K562 (cell line): ENCODE results near the gene SP140L. TPM values are rescaled to one million over a fixed set of nuclear protein-coding genes. Genes with fewer than 3 reads are reported as not detected.

Experiments used
- ATAC-seq: fragments of 200-7000 bp; cut with Tn5 transposase; 3 replicates; pipeline ENCODE4 v1.9.1; 2020; ENCODE audit warnings: moderate library complexity
- BruUV-seq: library from RNA; stranded (reverse); fragments of 400-500 nt; replicated peaks from 2 replicates; lab custom pipeline; 2021; lab: Mats Ljungman, UMichigan
- CTCF ChIA-PET: fragments of 300-600 bp; formaldehyde crosslinking; extraction: SDS; loops from one replicate; lab custom pipeline; 2021; ENCODE audit warnings: low intra/inter-chr PET ratio; lab: Yijun Ruan, JAX
- POLR2A ChIA-PET: fragments of 300-600, 350-650 bp; sonication (Branson Sonifier 250); formaldehyde crosslinking; extraction: SDS; loops from one replicate; lab custom pipeline; 2021; ENCODE audit warnings: antibody characterized with exemption, inconsistent platforms; lab: Yijun Ruan, JAX
- DNase-seq, 4 experiments: peaks; one replicate each; pipeline versions ENCODE4 v3.0.0 to v3.0.0-alpha.2; 2011 to 2018; ENCODE audit warnings: low spot score in 3 of 4, mixed read lengths in 3 of 4; ENCODE audit errors: extremely low read depth in 1 of 4
- FAIRE-seq: peaks from 2 replicates; lab custom pipeline; 2011; peaks lifted over from hg19 to GRCh38; lab: Jason Lieb, UNC
- H2AFZ ChIP-seq: 2 replicates; pipeline ENCODE4 v1.6.0; 2011; ENCODE audit warnings: low read depth, low read length, control low read depth, inconsistent platforms
- H3K27ac ChIP-seq: fragments of 200-600 bp; 3 replicates; pipeline ENCODE4 v1.8.0; 2011; ENCODE audit warnings: low read depth, mild to moderate bottlenecking, control low read depth, inconsistent platforms, low read length, moderate library complexity, mixed read lengths; ENCODE audit errors: extremely low read depth
- H3K27me3 ChIP-seq, 2 experiments: fragments of 300-600 bp in 1 of 2; 2 replicates in 1 of 2; 3 replicates in 1 of 2; pipeline versions ENCODE4 v1.6.0 to v1.8.0; 2011; ENCODE audit warnings: inconsistent platforms in 2 of 2, low read length in 2 of 2, mild to moderate bottlenecking in 1 of 2, mixed read lengths in 1 of 2, moderate library complexity in 1 of 2; ENCODE audit not compliant: control insufficient read depth in 2 of 2, insufficient read depth in 2 of 2
- H3K36me3 ChIP-seq: fragments of 300-600 bp; 3 replicates; pipeline ENCODE4 v1.8.0; 2011; ENCODE audit warnings: mild to moderate bottlenecking, low read length, inconsistent platforms; ENCODE audit not compliant: control insufficient read depth, insufficient read depth
- H3K4me1 ChIP-seq, 2 experiments: fragments of 200-600 bp in 1 of 2; replicated peaks in 1 of 2; 2 replicates in 1 of 2; 3 replicates in 1 of 2; pipeline versions ENCODE4 v1.5.1 to v1.8.0; 2011; ENCODE audit warnings: inconsistent platforms in 2 of 2, low read length in 2 of 2, mild to moderate bottlenecking in 1 of 2, mixed read lengths in 1 of 2, moderate library complexity in 1 of 2; ENCODE audit not compliant: control insufficient read depth in 2 of 2, insufficient read depth in 2 of 2
- H3K4me2 ChIP-seq: 2 replicates; pipeline ENCODE4 v1.6.1; 2011; ENCODE audit warnings: low read length, control low read depth, inconsistent platforms, mixed read lengths; ENCODE audit not compliant: insufficient read depth
- H3K4me3 ChIP-seq: fragments of 200-600 bp; sonication (generic), shearing (Covaris generic); 2 replicates; pipeline ENCODE4 v1.5.1; 2016; ENCODE audit warnings: control low read depth, inconsistent platforms
- H3K79me2 ChIP-seq: fragments of 200-600 bp; 3 replicates; pipeline ENCODE4 v1.8.0; 2011; ENCODE audit warnings: low read length, inconsistent platforms; ENCODE audit not compliant: control insufficient read depth, insufficient read depth
- H3K9ac ChIP-seq, 2 experiments: 2 replicates each; pipeline versions ENCODE4 v1.6.0 to v1.6.1; 2011; ENCODE audit warnings: low read depth in 2 of 2, low read length in 2 of 2, control low read depth in 1 of 2, inconsistent platforms in 1 of 2, mild to moderate bottlenecking in 1 of 2, mixed read lengths in 1 of 2; ENCODE audit not compliant: insufficient read depth in 1 of 2
- H3K9me1 ChIP-seq: one replicate; pipeline ENCODE4 v1.6.0; 2011; ENCODE audit warnings: inconsistent platforms, mild to moderate bottlenecking, low read length, moderate library complexity; ENCODE audit not compliant: control insufficient read depth, insufficient read depth
- H3K9me3 ChIP-seq: replicated peaks from 2 replicates; pipeline ENCODE4 v1.5.1; 2011; ENCODE audit warnings: low read depth, low read length, inconsistent platforms; ENCODE audit not compliant: control insufficient read depth, insufficient read depth
- H4K20me1 ChIP-seq: replicated peaks from 2 replicates; pipeline ENCODE4 v1.6.1; 2011; ENCODE audit warnings: low read length, inconsistent platforms, mixed read lengths; ENCODE audit not compliant: control insufficient read depth, insufficient read depth
- BMI1 ChIP-seq: fragments of 150-350 bp; IDR thresholded peaks from 2 replicates; pipeline ENCODE4 v1.6.1; 2014; ENCODE audit warnings: low read length
- CHCHD3 ChIP-seq: fragments of 250-450 bp; sonication (Bioruptor Pico); IDR thresholded peaks from 2 replicates; pipeline ENCODE4 v2.1.2; 2022; ENCODE audit warnings: mild to moderate bottlenecking
- DNMT1 ChIP-seq: fragments of 450-650 bp; IDR thresholded peaks from 2 replicates; pipeline ENCODE4 v1.6.1; 2016; ENCODE audit warnings: antibody characterized with exemption, mild to moderate bottlenecking
- ELF1 ChIP-seq: fragments of 200-800 bp; sonication (Bioruptor generic); IDR thresholded peaks from 2 replicates; pipeline ENCODE4 v1.6.1; 2016; ENCODE audit warnings: missing genetic modification characterization, missing compliant biosample characterization
- FOXA1 ChIP-seq: fragments of 450-650 bp; IDR thresholded peaks from 2 replicates; pipeline ENCODE4 v1.6.1; 2016; ENCODE audit warnings: mild to moderate bottlenecking, borderline replicate concordance
- HEY1 ChIP-seq: fragments of 250-450 bp; sonication (Bioruptor Pico); IDR thresholded peaks from 2 replicates; pipeline ENCODE4 v1.5.0; 2020; ENCODE audit warnings: mild to moderate bottlenecking, moderate library complexity, borderline replicate concordance
- KAT8 ChIP-seq: fragments of 450-650 bp; IDR thresholded peaks from 2 replicates; pipeline ENCODE4 v1.6.1; 2016; ENCODE audit warnings: low read depth, mild to moderate bottlenecking
- MECOM ChIP-seq: fragments of 250-450 bp; sonication (Bioruptor Pico); IDR thresholded peaks from 2 replicates; pipeline ENCODE4 v1.8.0; 2022; ENCODE audit warnings: inconsistent platforms
- PHB2 ChIP-seq: fragments of 450-650 bp; IDR thresholded peaks from 2 replicates; pipeline ENCODE4 v1.6.1; 2017; ENCODE audit warnings: low read depth
- SREBF2 ChIP-seq: sonication (generic); formaldehyde crosslinking; IDR thresholded peaks from 2 replicates; pipeline ENCODE4 v1.4.0; 2020; ENCODE audit warnings: mild to moderate bottlenecking, missing genetic modification reagents
- TGIF2 ChIP-seq: sonication (generic); formaldehyde crosslinking; IDR thresholded peaks from 2 replicates; pipeline ENCODE4 v1.8.1; 2022; ENCODE audit warnings: mild to moderate bottlenecking, missing genetic modification reagents, moderate library complexity
- ZC3H4 ChIP-seq: sonication (generic); formaldehyde crosslinking; IDR thresholded peaks from 2 replicates; pipeline ENCODE4 v1.9.0; 2021; ENCODE audit warnings: missing genetic modification reagents, borderline replicate concordance
- ZKSCAN3 ChIP-seq: fragments of 250-450 bp; sonication (Bioruptor Pico); IDR thresholded peaks from 2 replicates; pipeline ENCODE4 v1.4.0; 2020
- ZNF316 ChIP-seq: fragments of 450-650 bp; IDR thresholded peaks from 2 replicates; pipeline ENCODE4 v1.6.1; 2016
- ZNF764 ChIP-seq: fragments of 250-450 bp; sonication (Bioruptor Pico); IDR thresholded peaks from 2 replicates; pipeline ENCODE4 v1.4.0; 2020; ENCODE audit warnings: low read depth, mild to moderate bottlenecking, moderate library complexity
- ZSCAN32 ChIP-seq: fragments of 450-650 bp; formaldehyde crosslinking; IDR thresholded peaks from 2 replicates; pipeline ENCODE4 v1.4.0; 2020; ENCODE audit warnings: mild to moderate bottlenecking, moderate library complexity
- WGBS: fragments of 100-300 bp; shearing (Covaris generic); methylation state at CpG from one replicate; pipeline ENCODE4 v1.1.6; 2016; ENCODE audit warnings: low coverage, mixed read lengths; ENCODE audit not compliant: insufficient coverage; ENCODE audit errors: missing lambda C conversion rate; 5-methylcytosine and 5-hydroxymethylcytosine counted together
- in situ Hi-C: fragments of 300-500 bp; cut with MboI; formaldehyde crosslinking; loops from 4 replicates; pipeline ENCODE4 v1.15.0; 2018; ENCODE audit warnings: inconsistent platforms, mixed read lengths
- intact Hi-C: fragments of 100-400 bp; cut with micrococcal nuclease; formaldehyde crosslinking; loops from 2 replicates; pipeline ENCODE4 v1.14.2; 2022
- polyA plus RNA-seq, 8 experiments: library from polyadenylated mRNA; depleted of rRNA in 4 of 8; stranded (reverse) in 5 of 8; unstranded in 3 of 8; fragments of >200 nt; fragmentation: Nextera tagmentation in 2 of 8; fragmentation: Illumina TruSeq in 1 of 8; extraction: Ambion mirVana in 2 of 8; extraction: Trizol in 1 of 8; gene quantifications; 2 replicates each; pipeline versions ENCODE4 v1.2.1 to v1.2.3, GENCODE V29; 2011 to 2014; ENCODE audit warnings: inconsistent platforms in 1 of 8, missing spikeins in 1 of 8
- total RNA-seq, 7 experiments: library from RNA; depleted of rRNA in 6 of 7; stranded (reverse); fragments of >200 nt in 6 of 7; fragmentation: Illumina TruSeq in 2 of 7; extraction: Trizol in 2 of 7; gene quantifications; 2 replicates each; pipeline versions ENCODE4 v1.2.1 to v1.2.3, GENCODE V29; 2011 to 2021; ENCODE audit warnings: low replicate concordance in 1 of 7

The SP140L gene
- total and polyA plus RNA-seq, 9 of the 15 experiments (the other 6 are each of a cell fraction or from before 2014, with no cell fraction given) = 4.0 to 15.5 (median 11.3) TPM

GRCh38 chr2:230358305-230358704, 31.3 kb downstream of the SP140L start:
- CTCF ChIA-PET = no interaction called here
- H3K4me1 ChIP-seq = no peaks in the 10 kb centered on the region
- no peaks in the 10 kb centered on the region for H3K79me2 ChIP-seq
- no peak overlapping the region for H3K27ac ChIP-seq
- no peaks in the 10 kb centered on the region for H4K20me1 ChIP-seq
- no peak overlapping the region for H3K4me3 ChIP-seq
- H3K9ac ChIP-seq = no peak overlapping the region
- POLR2A ChIA-PET = no interaction called here
- peaks cover 4% of the 10 kb centered on the region; the same call in 1 of the 3 replicates for H3K36me3 ChIP-seq
- no TSS peak for BruUV-seq
- H3K9me3 ChIP-seq = no peaks in the 10 kb centered on the region
- intact Hi-C loops = no loop called here
- 50% methylated on average over 1 of the region's 1 CpG for WGBS
- in situ Hi-C loops = no loop called here
- ATAC-seq = no peak
- no peak overlapping the region for H3K4me2 ChIP-seq
- DNase-seq = no peak
- no peaks in the 10 kb centered on the region for H3K9me1 ChIP-seq
- no peaks in the 10 kb centered on the region for H3K27me3 ChIP-seq
- TF ChIP-seq ZNF764 (CRISPR knock-in tag) (no peak), ZKSCAN3 (no peak), DNMT1 (no peak), SREBF2 (CRISPR knock-in tag) (no peak), ZC3H4 (CRISPR knock-in tag) (no peak), PHB2 (no peak), FOXA1 (no peak), ELF1 (no peak), TGIF2 (CRISPR knock-in tag) (no peak), KAT8 (no peak), MECOM (CRISPR knock-in tag) (no peak), ZSCAN32 (CRISPR knock-in tag) (no peak), ZNF316 (no peak), BMI1 (no peak), HEY1 (CRISPR knock-in tag) (no peak), CHCHD3 (CRISPR knock-in tag) (no peak)
- FAIRE-seq = no peak
- no peak overlapping the region for H2AFZ ChIP-seq
